Esophagus squamous epithelium (tissue), 4 donors: ENCODE data around the gene NFS1.

Source experiments
- POLR2A ChIP-seq, 4 donors: fragments of 450-650 bp; IDR thresholded peaks; one replicate each; pipeline ENCODE4 v1.6.1; 2017; ENCODE audit warnings: antibody characterized with exemption in 4 of 4, mild to moderate bottlenecking in 4 of 4, moderate library complexity in 3 of 4
- TF ChIP-seq, protein P1 (sequence below), 6 experiments: fragments of 450-650 bp in 4 of 6; fragments of 200-600 bp in 2 of 6; sonication (generic) in 2 of 6; IDR thresholded peaks; one replicate each; pipeline ENCODE4 v1.5.1; 2016 to 2019; ENCODE audit warnings: antibody characterized with exemption in 6 of 6, mild to moderate bottlenecking in 4 of 6, moderate library complexity in 4 of 6

DNA sequence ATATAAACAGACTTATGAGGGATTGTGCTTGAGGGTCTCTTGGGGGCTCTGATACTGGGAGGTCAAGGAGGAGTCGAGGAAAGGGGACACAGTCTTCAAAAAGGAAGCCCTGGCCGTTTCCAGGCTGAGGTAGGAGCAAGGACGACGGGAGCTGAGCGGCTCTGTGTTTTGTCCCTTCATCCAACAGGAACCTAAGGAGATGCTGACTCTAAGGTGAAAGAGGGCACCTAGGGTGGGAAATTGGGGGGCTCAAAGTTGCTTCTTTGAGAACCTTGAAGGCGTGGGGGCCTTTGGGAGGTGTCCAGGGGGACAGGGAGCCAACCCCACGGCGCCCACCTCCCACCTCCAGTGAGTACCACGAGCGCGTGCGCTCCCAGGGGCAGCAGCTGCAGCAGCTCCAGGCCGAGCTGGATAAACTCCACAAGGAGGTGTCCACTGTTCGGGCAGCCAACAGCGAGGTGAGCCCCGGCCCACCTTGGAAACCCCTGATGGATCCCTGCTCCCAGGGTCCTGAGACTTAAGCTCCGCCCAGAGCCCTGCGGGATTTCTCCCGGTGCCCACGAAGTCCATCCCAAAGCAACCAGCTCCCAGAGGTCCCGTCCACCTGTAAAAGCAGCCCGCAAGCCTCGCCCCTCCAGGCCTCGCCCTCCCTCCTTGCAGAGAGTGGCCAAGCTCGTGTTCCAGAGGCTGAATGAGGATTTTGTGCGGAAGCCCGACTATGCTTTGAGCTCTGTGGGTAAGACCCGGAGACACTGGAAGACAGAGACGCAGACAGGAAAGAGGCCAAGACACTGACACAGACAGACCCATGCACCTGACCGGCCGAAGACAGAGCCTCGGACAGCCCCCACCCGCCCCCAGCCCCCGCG lies 80.7 kb downstream of the NFS1 start:
- TF ChIP-seq, protein P1, sequence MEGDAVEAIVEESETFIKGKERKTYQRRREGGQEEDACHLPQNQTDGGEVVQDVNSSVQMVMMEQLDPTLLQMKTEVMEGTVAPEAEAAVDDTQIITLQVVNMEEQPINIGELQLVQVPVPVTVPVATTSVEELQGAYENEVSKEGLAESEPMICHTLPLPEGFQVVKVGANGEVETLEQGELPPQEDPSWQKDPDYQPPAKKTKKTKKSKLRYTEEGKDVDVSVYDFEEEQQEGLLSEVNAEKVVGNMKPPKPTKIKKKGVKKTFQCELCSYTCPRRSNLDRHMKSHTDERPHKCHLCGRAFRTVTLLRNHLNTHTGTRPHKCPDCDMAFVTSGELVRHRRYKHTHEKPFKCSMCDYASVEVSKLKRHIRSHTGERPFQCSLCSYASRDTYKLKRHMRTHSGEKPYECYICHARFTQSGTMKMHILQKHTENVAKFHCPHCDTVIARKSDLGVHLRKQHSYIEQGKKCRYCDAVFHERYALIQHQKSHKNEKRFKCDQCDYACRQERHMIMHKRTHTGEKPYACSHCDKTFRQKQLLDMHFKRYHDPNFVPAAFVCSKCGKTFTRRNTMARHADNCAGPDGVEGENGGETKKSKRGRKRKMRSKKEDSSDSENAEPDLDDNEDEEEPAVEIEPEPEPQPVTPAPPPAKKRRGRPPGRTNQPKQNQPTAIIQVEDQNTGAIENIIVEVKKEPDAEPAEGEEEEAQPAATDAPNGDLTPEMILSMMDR (IDR thresholded peaks at IDR 0.05) = no peak
- no peak for TF ChIP-seq POLR2A (IDR thresholded peaks at IDR 0.05)
